GM12892 (cell line): ENCODE measurements around the gene FLNB.

Source experiments
- POLR2A ChIP-seq: IDR thresholded peaks from 2 replicates; pipeline ENCODE4 v1.6.1; 2011; ENCODE audit warnings: low read depth, low read length, control low read depth
- POLR2AphosphoS5 ChIP-seq: IDR thresholded peaks from 2 replicates; pipeline ENCODE4 v1.6.1; 2011; ENCODE audit warnings: low read depth, low read length, control low read depth
- TAF1 ChIP-seq: IDR thresholded peaks from 2 replicates; pipeline ENCODE4 v1.6.1; 2011; ENCODE audit warnings: low read depth, mild to moderate bottlenecking, control low read depth, low read length, borderline replicate concordance

DNA sequence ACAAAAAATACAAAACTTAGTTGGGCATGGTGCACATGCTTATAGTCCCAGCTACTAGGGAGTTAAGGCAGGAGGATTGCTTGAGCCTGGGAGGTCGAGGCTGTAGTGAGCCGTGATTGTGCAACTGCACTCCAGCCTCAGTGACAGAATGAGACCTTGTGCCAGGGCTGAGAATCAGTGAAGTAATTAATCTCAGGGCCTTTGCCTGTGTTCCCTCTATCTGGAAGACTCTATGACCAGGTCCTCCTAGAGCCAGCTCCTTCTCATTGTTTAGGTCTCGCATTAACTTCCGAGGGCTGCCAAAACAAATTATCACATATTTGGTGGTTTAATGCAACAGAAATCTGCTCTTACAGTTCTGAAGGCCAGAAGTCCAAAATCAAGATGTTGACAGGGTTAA lies 41.4 kb upstream of the FLNB start:
- TF ChIP-seq POLR2A: no peak
- no peak for TF ChIP-seq TAF1
- TF ChIP-seq POLR2AphosphoS5: no peak
